ENCODE data around the gene ARL6IP1. TPM values are rescaled to one million over a fixed set of nuclear protein-coding genes. Genes with fewer than 3 reads are reported as not detected.
"Not testable (repeated sequence)": the region's sequence is repeated elsewhere in the genome, so short reads cannot be mapped to it uniquely, and the experiment has no call there.

Gene ARL6IP1
- polyA plus RNA-seq, 1 donor = 315 TPM

DNA sequence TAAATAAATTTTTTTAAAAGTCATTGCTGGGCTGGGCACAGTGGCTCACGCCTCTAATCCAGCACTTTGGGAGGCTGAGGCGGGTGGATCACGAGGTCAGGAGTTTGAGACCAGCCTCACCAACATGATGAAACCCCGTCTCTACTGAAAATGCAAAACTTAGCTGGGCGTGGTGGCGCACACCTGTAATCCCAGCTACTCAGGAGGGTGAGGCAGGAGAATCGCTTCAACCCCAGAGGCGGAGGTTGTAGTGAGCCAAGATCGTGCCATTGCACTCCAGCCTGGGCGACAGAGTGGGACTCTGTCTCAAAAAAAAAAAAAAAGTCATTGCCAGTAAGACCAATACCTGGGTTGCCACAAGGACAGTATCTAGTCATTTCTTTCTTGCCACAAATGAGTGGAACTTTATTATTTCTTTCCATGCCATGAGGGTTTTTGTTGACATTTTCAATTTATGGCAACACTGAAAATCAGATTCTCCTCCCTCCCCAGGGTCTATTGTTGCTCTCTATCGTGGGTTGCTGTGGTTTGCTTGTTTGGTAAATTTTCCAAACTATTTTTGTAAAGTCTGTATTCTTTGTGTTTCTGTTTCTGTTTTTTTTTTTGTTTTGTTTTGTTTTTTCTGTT lies 30.9 kb downstream of the ARL6IP1 start:
- not testable (repeated sequence) for DNase-seq

DNA sequence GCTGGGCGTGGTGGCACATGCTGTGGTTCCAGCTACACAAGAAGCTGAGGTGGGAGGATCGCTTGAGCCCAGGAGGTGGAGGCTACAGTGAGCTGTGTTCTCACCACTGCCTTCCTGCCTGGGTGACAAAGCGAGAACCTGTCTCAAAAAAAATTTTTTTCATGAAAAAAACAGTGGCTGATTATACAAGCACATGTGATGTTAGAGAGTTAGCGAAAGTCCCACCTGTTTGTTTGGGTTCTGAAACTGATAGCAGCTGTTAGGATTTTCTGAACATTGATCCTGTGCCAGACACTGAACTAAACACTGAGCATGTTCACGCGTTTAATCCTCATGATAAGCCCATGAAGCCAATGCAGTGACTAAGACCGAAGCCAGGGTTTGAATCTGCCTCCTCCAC lies 34.1 kb downstream of the ARL6IP1 start:
- not testable (repeated sequence) for DNase-seq

DNA sequence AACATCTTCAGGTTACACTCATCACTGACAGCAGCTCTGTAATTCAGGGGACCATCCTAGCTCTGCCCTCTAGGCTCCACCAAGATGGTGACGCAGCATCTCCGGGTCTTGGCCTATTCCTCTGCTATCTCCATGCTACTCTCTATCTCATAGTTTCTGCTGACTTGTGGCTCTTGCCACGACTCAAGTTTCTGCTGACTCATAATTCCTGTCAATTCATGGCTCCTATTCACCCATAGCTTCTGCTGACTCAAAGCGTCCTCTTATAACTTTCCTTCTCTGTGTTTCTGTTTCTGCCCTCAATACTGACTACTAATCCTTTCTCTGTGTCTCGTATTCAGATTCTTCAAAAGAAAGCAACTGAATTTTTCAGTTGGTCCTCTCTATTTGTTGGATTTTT lies 38.6 kb downstream of the ARL6IP1 start:
- DNase-seq = not testable (repeated sequence)

- DNase-seq = not testable (repeated sequence)
Observed at GRCh38 chr16:18759598-18760520, 41.5 kb downstream of the ARL6IP1 start.

- not testable (repeated sequence) for DNase-seq
Observed at GRCh38 chr16:18757960-18758660, 43.2 kb downstream of the ARL6IP1 start.

DNA sequence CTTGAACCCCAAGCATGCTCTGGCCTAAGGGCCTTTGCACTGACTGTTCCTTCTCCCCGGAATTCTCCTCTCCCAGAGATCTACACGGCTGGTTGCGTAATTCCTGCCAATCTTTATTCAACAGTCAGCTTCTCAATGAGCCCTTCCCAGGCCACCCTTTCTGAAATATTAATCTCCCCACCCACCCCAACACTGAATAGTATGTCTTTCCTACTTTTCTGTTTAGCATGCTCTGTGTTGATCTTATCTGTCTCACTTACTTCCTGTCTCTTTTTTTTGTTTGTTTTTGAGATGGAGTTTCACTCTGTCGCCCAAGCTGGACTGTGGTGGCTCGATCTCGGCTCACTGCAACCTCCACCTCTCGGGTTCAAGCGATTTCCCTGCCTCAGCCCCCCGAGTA lies 44.7 kb downstream of the ARL6IP1 start:
- not testable (repeated sequence) for DNase-seq

DNA sequence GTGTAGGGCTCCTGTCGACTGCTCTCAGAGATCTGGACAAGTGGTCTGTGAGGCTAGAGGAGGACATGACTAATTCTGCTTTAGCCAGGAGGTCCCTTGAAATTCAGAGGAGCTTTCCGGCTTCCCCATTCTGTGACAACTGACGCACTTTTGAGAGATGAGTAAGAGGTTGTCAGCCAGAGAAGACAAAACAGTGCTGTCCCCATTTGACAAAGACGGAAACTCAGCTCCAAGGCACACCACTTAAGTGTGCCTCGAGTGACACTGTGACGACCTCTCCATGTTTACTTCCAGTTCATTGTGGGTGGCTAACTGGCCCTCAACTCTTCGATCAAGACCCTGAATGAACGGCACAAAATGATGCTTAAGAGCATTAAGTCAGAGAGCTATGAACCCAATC lies 58.5 kb downstream of the ARL6IP1 start:
- not testable (repeated sequence) for DNase-seq

Other genes with a start within 250 kb of the ARL6IP1 start
- gene NOMO2, start 239.5 kb downstream of the ARL6IP1 start, polyA plus RNA-seq (ENCODE audit: insufficient read length) = 83.8 TPM
- 2,057 TPM for gene RPS15A, start 11.2 kb downstream of the ARL6IP1 start, polyA plus RNA-seq (ENCODE audit: insufficient read length)
- gene SMG1, start 124.9 kb upstream of the ARL6IP1 start, polyA plus RNA-seq (ENCODE audit: insufficient read length) = 86.3 TPM
- 2.0 TPM for gene TMC7, start 182.4 kb upstream of the ARL6IP1 start, polyA plus RNA-seq (ENCODE audit: insufficient read length)